Endodermal cell (in vitro differentiated cells): ENCODE data around the gene STAT1. TPM values are rescaled to one million over a fixed set of nuclear protein-coding genes. Genes with fewer than 3 reads are reported as not detected.

Experiments used
- DNase-seq: peaks from one replicate; pipeline ENCODE4 v3.0.0-alpha.2; 2017
- H3K27ac ChIP-seq: 2 replicates; pipeline ENCODE4 v1.5.1; 2013; ENCODE audit warnings: mild to moderate bottlenecking, low read depth, low read length, moderate library complexity
- H3K27me3 ChIP-seq: 2 replicates; pipeline ENCODE4 v1.6.1; 2013; ENCODE audit warnings: mild to moderate bottlenecking, low read length, moderate library complexity; ENCODE audit not compliant: insufficient read depth, control insufficient read depth, poor library complexity, severe bottlenecking
- H3K36me3 ChIP-seq: 2 replicates; pipeline ENCODE4 v1.7.0; 2013; ENCODE audit warnings: mild to moderate bottlenecking, low read length, moderate library complexity; ENCODE audit not compliant: control insufficient read depth, insufficient read depth
- H3K4me1 ChIP-seq: one replicate; pipeline ENCODE4 v1.7.0; 2013; ENCODE audit warnings: low read length; ENCODE audit not compliant: control insufficient read depth, insufficient read depth
- H3K4me3 ChIP-seq: 2 replicates; pipeline ENCODE4 v1.5.1; 2013; ENCODE audit warnings: mild to moderate bottlenecking, low read length, moderate library complexity
- H3K9ac ChIP-seq: 2 replicates; pipeline ENCODE4 v1.6.1; 2013; ENCODE audit warnings: mild to moderate bottlenecking, low read length, moderate library complexity; ENCODE audit not compliant: poor library complexity, severe bottlenecking; ENCODE audit errors: extremely low read depth
- H3K9me3 ChIP-seq: 2 replicates; pipeline ENCODE4 v1.6.1; 2013; ENCODE audit warnings: mild to moderate bottlenecking, low read length, moderate library complexity; ENCODE audit not compliant: control insufficient read depth
- H3K27ac Mint-ChIP-seq: 2 replicates; pipeline ENCODE4 v1.8.0; 2020; ENCODE audit warnings: mixed read lengths
- H3K27me3 Mint-ChIP-seq: 2 replicates; pipeline ENCODE4 v1.8.0; 2021; ENCODE audit warnings: mild to moderate bottlenecking, mixed read lengths; ENCODE audit not compliant: insufficient read depth
- H3K36me3 Mint-ChIP-seq: 2 replicates; pipeline ENCODE4 v1.8.0; 2020; ENCODE audit warnings: low read depth, mixed read lengths
- H3K4me1 Mint-ChIP-seq: 2 replicates; pipeline ENCODE4 v1.8.0; 2020; ENCODE audit warnings: mixed read lengths
- H3K4me3 Mint-ChIP-seq: 2 replicates; pipeline ENCODE4 v1.8.0; 2020; ENCODE audit warnings: mild to moderate bottlenecking, moderate library complexity, mixed read lengths
- H3K9me3 Mint-ChIP-seq: 2 replicates; pipeline ENCODE4 v1.8.0; 2020; ENCODE audit warnings: mild to moderate bottlenecking, mixed read lengths
- WGBS, 2 experiments: methylation state at CpG; one replicate each; pipeline versions ENCODE4 v1.1.5 to v1.1.7; 2013; ENCODE audit warnings: missing lambda C conversion rate in 2 of 2, mixed read lengths in 1 of 2; ENCODE audit not compliant: insufficient coverage in 1 of 2, insufficient read length in 1 of 2; 5-methylcytosine and 5-hydroxymethylcytosine counted together
- total RNA-seq, 2 donors: library from RNA; stranded (reverse); fragmentation: NEBNext Ultra II Directional in 1 of 2; extraction: Animal tissue kit (Norgen Biotek cat#: 25700) in 1 of 2; gene quantifications; 2 replicates in 1 of 2; 3 replicates in 1 of 2; pipeline ENCODE4 v1.2.1, GENCODE V29; 2021
- TF ChIP-seq, protein P1 (sequence below): fragments of 200-600 bp; sonication (generic); conservative IDR thresholded peaks from 2 replicates; pipeline ENCODE4 v1.5.0; 2021; ENCODE audit warnings: antibody characterized with exemption, mild to moderate bottlenecking

STAT1 gene
- total RNA-seq, 2 donors from 2014 or later, result 48.3 to 74.4 TPM

GRCh38 chr2:190940454-190940853 is 73.5 kb downstream of the STAT1 start:
- H3K9me3 ChIP-seq, result no peaks in the 10 kb centered on the region
- peaks cover 8% of the 10 kb centered on the region for H3K36me3 ChIP-seq
- H3K27ac ChIP-seq, result no peak overlapping the region
- no peak overlapping the region for H3K4me3 ChIP-seq
- H3K9ac ChIP-seq, result no peak overlapping the region
- 100% methylated on average over 1 of the region's 1 CpG; no CpG with 5 or more reads in 1 of the 2 experiments for WGBS, 2 experiments
- no peak for DNase-seq
- no peaks in the 10 kb centered on the region for H3K4me1 ChIP-seq
- Mint-ChIP-seq H3K4me1 (peaks cover 6% of the 10 kb centered on the region), H3K27ac (no peak overlapping the region), H3K4me3 (no peak overlapping the region), H3K27me3 (no peaks in the 10 kb centered on the region), H3K9me3 (no peaks in the 10 kb centered on the region), H3K36me3 (no peaks in the 10 kb centered on the region)
- TF ChIP-seq, protein P1, sequence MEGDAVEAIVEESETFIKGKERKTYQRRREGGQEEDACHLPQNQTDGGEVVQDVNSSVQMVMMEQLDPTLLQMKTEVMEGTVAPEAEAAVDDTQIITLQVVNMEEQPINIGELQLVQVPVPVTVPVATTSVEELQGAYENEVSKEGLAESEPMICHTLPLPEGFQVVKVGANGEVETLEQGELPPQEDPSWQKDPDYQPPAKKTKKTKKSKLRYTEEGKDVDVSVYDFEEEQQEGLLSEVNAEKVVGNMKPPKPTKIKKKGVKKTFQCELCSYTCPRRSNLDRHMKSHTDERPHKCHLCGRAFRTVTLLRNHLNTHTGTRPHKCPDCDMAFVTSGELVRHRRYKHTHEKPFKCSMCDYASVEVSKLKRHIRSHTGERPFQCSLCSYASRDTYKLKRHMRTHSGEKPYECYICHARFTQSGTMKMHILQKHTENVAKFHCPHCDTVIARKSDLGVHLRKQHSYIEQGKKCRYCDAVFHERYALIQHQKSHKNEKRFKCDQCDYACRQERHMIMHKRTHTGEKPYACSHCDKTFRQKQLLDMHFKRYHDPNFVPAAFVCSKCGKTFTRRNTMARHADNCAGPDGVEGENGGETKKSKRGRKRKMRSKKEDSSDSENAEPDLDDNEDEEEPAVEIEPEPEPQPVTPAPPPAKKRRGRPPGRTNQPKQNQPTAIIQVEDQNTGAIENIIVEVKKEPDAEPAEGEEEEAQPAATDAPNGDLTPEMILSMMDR, result no peak
- H3K27me3 ChIP-seq, result no peaks in the 10 kb centered on the region

- H3K27ac Mint-ChIP-seq, result peak overlapping the region; percentile 64
- H3K36me3 Mint-ChIP-seq, result no peaks in the 10 kb centered on the region
- no peaks in the 10 kb centered on the region for H3K4me1 ChIP-seq
- no peaks in the 10 kb centered on the region for H3K27me3 ChIP-seq
- no peak overlapping the region for H3K4me3 ChIP-seq
- 100% methylated on average over 1 of the region's 1 CpG; no CpG with 5 or more reads in 1 of the 2 experiments for WGBS, 2 experiments
- H3K36me3 ChIP-seq, result peaks cover 17% of the 10 kb centered on the region
- H3K9ac ChIP-seq, result no peak overlapping the region
- no peak for DNase-seq
- no peak overlapping the region for H3K27ac ChIP-seq
- no peaks in the 10 kb centered on the region for H3K9me3 ChIP-seq
- TF ChIP-seq, protein P1, result no peak
- H3K27me3 Mint-ChIP-seq, result no peaks in the 10 kb centered on the region
- H3K9me3 Mint-ChIP-seq, result no peaks in the 10 kb centered on the region
- H3K4me3 Mint-ChIP-seq, result no peak overlapping the region
- peaks cover 8% of the 10 kb centered on the region for H3K4me1 Mint-ChIP-seq
Measured at GRCh38 chr2:190938771-190939335, 75.1 kb downstream of the STAT1 start.

DNA sequence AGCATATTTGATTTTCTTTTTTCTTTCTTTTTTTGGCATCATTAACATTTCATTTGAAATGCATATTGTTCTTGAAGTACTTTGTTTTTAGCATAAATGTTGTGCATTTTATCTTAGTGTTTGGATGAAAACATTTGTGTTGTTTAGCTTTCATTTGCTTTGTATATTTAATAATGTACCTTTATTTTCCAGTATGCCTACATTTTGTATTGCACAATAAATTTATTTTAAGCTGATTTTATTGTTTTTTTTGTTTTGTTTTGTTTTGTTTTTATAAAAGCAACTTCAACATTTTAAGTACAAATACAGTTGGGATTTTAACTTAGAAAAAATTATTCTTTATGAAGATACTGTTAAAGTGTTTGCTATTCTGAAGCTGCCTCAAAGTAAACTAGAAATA is 78.9 kb downstream of the STAT1 start:
- TF ChIP-seq, protein P1, result no peak
- Mint-ChIP-seq H3K4me3 (no peak overlapping the region), H3K27ac (no peak overlapping the region), H3K36me3 (peaks cover 10% of the 10 kb centered on the region), H3K9me3 (no peaks in the 10 kb centered on the region), H3K27me3 (no peaks in the 10 kb centered on the region), H3K4me1 (peaks cover 14% of the 10 kb centered on the region)
- H3K27ac ChIP-seq, result no peak overlapping the region
- no peaks in the 10 kb centered on the region for H3K4me1 ChIP-seq
- H3K4me3 ChIP-seq, result no peak overlapping the region
- no peak for DNase-seq
- peaks cover 51% of the 10 kb centered on the region for H3K36me3 ChIP-seq
- no peaks in the 10 kb centered on the region for H3K9me3 ChIP-seq
- H3K9ac ChIP-seq, result no peak overlapping the region
- no peaks in the 10 kb centered on the region for H3K27me3 ChIP-seq
